ENCODE results near the gene ELL.

The ELL gene

DNA sequence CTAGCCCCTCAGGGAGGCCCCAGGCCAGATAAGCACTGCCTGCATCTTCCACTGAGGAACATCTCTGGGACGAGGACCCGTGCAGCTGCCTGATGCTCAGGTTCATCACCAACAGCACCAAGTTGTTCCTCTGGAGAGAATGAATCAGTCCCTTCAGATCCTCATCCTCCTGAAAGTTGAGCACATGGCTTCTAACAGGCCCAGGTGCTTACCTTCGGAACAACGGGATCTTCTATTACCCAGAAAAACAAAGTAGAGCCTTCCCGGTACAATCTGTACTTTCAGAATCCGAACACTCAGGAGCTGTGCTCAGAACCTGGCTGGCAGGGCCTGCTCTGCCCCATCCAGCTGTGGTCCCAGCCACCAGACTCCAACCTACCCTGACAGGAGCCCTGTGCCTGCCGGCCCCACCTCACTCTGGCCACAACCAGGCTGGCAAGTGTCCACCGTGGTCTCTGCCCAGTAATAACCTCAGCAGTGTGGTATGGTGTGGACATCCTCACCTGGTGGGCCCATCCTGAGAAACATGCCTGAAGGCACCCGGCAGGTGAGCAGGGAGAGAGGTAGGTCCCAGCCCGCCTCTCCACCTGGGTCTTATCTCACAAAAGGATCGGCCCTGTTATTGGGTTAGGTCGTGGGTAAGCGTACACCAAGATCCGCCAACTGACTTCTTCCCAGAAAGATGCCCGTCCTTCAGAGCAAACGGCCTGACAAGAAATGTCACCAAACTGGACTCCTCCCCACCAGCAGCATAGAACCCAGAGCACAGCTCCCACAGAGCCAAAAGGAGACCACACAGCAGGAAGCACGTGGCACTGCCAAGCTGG lies 34.1 kb downstream of the ELL start:
- DNase-seq: no peak

DNA sequence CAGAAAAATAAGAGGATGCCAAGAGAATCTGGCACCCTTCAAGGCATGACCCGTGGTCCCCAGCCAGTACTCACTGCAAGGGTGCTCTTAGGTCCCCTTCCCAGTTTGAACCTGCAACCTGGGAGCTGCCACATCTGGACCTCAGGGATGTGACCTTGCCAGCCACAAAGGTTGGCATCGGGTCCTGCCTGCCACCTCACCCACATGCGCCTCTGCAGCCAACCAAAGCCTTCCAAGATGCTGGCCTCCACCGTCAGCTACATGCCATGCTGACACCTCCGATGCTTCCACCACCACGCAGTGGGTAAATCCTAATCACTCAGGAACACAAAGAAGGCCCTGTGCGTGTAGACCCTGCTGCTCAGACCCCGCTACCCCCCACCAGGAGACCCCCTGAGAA lies 35.1 kb downstream of the ELL start:
- DNase-seq: no peak

DNA sequence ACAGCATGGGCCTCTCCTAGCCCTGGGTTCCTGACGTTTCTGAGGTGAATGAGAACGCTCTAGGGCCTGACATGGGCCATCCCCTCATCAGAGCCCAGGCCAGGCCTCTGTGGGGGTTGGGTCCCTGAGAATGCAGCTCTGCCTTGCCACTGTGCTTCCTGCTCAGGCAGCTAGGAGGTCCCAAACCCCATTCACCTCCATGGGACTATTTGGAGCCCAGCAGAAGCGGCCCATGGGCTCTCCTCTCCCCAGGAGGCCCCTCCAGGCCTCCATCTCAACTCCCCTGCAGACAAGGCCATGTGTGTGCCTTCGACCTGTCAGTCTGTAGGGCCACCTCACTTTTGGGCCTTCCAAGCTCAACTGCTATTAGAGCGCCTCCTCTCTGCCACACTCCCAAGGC lies 36.9 kb downstream of the ELL start:
- DNase-seq: no peak

DNA sequence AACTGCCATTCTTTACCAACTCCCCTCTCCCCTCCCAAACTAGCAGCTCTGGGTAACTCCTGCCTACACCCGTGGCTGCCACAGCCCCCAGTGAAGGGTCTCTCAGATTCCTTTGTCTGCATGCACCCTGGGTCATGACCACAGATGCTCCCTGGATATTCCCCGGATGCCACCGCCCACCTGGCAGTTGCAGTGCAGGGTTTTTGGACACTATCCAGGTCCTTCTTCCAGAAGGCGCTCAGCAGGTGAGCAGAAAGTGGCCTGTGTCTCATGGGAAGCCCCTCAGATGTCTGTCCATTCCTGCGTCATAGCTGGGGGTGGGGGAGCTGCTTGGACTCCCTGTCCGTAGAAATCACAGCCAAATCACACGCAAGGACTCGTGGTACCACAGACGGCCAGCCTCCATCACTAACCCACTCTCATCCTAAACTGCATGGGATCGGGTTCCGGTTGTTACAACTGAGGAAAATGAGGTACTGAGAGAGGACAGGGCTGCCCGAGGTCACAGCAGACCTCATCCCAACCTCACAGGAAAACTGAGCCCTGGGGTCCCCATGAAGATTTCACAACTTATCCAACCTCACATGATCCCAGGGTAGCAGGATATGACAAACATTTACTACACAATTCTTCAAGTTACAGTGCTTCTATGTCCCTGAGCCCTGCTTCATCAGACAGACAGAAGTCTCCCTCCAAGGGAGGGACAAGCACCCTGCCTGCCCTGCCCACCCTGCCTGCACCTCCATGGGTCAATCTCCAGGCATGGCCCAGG lies 38.6 kb downstream of the ELL start:
- no peak for DNase-seq

DNA sequence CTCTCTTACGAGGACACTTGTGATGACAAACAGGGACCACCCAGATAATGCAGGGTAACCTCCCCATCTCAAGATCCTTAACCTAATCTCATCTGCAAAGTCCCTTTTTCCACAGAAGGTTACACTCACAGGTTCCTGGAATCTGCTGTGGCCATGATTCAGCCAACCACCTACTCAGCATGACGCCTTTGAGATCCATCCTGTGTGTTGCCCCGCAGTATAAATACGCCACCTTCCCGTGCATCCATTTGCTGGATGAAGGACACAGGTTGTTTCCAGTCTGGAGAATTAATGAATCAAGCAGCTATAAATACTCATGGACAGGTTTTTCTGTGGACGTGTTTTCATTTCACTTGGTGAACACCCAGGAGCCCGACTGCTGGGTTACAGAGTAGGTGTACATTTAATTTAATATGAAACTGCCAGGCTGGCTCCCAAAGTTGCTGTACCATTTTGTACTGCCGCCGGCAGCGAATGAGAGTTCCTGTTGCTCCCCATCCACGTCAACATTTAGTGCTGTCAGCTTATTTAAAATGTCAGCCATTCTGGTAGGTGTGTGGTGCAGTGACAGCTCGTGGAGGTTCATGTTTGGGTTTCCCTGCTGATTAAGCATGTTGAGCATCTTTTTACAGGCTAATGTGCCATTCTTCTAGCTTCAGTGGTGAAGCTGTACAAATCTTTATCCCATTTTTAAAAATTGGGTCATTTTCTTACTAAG lies 40.2 kb downstream of the ELL start:
- DNase-seq: no peak

DNA sequence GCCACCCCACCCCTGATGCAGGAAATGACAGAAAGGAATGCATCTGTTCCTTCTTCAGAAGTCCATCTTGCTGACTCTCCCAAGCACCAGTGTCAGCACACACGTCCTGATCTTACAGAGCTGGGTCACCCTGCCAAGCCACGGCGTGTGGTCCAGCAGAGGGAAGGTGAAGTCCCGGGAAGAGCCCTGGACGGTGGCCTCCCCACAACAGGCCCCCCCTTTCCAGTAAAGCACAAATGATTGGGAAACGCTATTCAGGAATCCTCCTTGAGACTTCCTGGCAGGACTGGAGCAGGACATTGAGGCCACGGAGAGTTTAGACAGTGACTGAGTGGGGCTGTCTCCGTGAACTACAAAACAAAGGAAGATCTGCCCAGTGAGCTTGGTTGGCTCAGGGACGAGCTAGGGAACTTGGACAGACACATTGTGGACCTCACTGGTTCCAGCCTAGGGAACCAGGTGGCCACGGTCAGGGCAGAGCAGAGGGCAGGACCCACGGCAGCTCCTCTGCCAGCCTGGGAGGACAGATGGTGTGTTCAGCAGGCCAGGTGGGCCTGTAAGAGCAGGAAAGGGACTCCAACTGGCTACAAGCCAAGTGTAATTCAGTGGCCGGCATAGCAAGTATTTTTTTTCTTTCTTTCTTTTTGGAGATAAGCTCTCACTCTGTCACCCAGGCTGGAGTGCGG lies 41.7 kb downstream of the ELL start:
- no peak for DNase-seq

DNA sequence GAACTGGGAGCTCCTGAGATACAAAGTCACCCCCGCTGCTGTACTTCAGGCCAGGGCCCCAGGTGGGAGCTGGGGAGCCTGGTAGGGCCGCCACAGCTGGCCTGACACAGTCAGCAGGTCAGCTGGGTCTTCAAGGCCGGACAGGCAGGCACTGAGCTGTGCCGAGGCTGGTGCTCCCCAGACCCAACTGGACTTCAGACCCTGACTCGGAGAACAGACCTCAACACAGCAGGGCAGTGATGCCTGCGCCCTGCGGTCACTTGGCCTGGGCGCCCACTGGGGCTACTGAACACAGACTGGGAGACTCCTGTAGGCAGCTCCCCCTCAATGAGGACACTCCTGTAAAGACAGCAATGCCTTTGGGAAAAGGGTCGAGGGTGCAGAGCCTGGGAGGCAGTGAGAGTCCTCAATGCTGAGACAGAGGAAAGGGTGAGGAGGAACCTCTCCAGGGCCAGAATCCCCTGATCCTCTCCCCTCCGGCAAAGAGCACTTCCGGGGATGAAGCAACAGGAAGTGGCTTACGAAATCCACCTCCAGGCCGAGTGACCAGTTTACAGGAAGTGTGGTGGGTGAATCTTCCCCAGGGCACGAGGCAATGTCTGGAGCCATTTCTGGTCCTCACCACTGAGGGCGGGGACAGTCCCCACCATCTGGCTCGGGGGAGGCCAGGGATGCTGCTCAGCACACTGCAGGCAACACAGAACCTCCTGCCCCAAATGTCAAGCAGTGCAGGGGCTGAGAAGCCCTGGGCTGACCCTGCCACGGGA lies 43.1 kb downstream of the ELL start:
- DNase-seq: peak; percentile 61 to 81

DNA sequence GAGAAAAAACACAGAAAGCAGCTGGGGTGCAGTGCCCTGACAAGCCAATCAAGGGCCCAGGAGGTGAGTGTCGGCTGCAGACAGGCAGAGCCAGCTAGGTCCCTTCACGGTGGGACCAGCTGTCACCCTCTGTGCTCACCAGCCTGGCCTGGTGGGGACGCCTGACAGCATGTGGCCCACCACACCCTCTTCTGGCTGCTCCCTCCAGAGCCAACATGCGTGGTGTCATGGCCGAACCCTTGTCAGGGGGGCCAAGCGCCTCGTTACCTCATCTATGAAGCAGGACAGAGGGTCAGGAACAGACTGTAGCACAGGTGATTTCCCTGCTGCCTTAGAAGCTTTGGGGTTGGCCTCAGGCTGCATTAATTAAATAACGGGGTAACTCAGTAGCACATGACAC lies 43.9 kb downstream of the ELL start:
- DNase-seq: no peak

DNA sequence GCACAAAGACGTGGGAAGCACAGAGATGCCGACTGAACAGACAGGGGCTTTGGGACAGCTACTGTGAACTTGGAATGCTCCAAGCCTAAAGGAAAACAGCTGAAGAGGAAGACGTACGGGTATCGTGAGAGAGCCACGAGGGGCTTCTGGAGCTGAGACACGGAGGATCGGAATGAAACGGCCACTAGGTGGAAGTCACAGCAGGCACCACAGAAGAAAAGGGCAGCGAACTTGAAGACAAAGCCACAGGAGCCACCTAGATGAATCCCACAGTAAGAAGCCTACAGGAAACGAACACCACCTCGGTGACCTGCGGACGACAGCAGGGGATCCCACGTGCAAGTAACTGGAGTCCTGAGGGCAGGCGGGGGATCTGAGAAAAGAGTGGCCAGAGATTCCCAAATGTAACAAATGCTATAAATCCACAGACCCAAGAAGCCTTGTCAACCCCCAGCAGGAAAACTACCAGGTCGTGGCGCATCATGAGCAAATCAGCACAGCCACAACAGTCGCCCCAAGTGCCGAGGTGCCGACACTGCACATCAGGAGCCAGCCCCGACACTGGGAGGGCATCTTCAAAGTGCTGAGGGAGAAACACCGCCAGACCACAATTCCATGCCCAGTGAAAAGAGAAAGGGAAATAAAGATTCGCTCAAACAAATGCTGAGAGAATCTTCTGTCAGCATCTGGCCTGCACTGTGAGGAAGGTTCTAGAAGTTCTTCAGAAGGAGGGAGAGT lies 44.7 kb downstream of the ELL start:
- DNase-seq: no peak

DNA sequence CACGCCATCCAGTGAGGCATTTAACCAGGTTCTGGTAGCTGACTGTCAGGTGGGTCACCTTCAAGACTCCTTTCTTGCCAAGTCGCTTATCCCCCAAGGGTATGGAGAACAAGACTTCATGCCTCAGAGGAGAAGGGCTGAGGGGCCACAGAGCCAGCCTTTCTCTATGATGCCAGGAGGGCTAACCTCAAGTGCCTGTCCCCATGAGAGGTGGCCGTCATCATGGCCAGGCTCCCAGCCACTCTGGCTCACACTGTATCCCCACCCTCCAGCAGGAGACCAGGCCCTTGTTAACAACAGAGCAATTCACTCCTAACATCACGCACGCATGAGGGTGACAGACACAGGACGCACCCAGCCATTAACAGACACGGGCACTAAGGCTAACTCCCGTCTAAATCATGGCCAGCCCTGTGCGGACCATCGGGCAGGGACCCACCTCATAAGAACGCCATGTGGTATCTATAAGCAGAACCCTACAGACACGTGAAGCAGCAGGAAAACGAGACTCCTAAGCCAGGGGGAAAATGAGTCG lies 45.3 kb downstream of the ELL start:
- DNase-seq: no peak

DNA sequence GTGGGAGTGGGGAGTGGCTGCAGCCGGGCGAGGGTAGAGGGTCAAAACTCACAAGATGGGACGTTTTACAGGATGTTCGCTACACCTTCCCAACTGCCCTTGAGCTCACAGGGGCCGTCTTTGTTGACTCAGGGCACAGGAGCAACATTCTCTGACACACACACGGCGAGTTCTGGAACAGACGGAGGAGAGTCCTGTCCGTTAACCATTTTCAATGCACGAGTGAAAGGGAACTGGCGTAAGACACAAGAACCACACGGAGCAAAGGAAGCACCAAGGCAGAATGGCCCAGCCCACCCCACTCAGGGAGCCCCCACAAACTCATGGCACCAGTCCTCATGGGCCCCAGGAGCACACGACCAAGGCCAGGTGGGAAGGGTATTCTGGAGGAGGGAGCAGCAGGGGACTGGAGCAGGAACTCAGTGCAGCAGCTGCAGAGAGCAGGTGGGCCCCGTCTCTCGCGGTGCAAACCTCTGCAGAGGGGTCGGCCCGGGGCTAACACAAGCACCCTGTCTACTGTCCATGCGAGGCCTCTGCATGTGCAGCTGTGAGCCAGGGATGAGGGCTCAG lies 46.0 kb downstream of the ELL start:
- DNase-seq: no peak

DNA sequence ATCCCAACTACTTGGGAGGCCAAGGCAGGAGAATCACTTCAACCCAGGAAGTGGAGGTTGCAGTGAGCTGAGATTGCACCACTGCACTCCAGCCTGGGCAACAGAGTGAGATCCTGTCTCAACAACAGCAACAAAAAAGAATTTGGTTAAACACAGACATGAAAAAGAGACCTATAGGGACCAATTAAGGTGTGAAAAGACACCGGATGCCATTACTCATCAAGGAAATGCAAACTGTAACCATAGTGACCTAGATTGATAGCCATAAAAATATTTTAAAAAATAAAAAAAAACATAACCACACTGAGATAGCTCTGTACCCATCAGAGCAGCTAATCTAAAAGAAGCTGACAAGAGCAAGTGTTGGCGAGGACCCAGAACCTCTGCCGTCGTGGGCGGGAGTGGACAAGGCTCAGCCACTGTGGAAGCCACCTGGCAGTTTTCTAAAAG lies 46.8 kb downstream of the ELL start:
- DNase-seq: no peak

DNA sequence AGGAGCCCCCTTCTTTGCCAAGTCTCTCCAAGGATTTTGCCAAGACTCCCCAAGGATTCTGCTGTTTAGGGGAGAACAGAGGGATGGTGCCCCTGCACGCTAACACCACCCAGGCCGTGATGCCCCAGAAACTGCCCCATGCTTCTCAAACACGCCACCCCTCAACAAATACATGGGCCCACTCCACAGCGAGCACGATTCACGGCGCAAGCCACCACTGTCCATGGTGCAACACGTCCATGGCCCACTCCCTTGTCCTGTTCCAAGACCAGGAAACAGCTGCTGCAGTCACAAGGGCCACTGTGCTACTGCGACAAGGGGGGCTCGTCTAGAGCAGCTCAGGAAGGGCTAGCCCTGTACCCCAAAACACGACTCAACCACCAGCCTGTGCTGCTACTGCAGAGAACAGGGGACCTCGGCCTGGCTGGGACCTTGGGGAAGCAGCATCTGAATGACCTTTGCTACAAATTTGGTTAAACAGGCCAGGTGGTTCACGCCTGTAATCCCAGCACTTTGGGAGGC lies 47.4 kb downstream of the ELL start:
- no peak for DNase-seq

DNA sequence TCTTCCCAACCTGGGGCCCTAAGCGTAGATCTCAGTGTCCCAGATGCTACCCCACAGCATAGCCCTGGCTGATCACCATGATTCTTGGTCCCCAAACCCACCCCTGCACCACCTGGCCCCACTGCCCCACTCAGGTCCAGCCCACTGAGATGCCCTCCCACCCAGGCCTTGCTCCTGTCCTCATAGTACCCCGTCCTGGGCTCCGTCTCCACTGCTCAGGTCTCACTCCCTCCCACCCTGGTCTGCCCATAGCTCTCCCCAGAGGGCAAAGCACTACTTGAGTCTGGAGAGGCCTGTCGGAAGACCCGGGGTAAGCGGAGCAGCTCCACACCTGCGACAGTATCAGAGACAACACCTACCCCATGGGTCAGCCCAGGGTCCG lies 48.2 kb downstream of the ELL start:
- DNase-seq: no peak

DNA sequence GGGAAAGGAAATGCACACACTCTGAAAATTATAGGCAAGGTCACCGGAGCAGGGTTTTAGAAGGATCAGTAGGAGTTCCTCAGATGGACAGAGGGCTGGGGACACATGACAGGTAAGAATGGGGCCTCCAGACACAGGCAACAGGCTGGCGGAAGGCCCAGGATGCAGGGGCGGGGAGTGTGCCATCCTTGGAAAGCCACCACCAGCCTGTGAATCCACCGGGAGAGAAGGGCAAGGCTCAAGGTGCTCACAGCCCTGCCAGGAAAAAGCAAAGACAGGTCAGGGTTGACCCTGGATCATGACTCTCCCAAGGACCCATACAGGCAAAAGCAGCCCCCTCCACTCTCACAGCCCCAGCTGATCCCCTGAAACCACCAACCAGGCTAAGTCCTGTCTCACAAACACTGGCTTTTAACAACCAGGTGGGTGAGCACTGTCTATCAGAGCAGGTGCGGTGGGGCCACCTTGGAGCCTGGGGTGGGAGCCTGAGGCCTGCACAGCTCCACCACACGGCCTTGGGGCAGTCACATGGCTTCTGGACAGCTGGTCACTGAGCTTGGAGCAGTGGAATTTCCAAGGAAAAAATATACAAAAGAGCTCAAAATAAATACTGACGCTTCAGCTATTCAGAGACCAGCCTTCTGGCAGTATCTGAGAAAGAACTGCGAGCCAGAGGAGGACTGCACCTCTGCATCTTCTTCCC lies 48.7 kb downstream of the ELL start:
- no peak for DNase-seq

DNA sequence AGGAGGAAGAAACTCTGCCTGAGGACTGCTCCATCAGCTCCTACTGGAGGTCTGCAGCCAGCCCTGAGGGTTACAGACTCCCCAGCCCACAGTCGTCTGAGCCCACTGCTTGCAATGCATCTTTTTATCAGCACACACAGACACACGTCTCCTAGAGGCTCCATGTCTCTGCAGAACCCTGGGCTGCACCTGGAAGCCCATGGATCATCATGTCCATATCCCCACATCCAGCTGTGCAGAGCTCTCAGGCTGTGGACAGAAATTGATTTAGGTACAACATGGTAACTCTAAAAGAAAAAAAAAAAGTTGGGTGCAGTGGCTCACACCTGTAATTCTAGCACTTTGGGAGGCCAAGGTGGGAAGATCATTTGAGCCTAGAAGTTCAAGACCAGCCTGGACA lies 51.1 kb downstream of the ELL start:
- DNase-seq: no peak

DNA sequence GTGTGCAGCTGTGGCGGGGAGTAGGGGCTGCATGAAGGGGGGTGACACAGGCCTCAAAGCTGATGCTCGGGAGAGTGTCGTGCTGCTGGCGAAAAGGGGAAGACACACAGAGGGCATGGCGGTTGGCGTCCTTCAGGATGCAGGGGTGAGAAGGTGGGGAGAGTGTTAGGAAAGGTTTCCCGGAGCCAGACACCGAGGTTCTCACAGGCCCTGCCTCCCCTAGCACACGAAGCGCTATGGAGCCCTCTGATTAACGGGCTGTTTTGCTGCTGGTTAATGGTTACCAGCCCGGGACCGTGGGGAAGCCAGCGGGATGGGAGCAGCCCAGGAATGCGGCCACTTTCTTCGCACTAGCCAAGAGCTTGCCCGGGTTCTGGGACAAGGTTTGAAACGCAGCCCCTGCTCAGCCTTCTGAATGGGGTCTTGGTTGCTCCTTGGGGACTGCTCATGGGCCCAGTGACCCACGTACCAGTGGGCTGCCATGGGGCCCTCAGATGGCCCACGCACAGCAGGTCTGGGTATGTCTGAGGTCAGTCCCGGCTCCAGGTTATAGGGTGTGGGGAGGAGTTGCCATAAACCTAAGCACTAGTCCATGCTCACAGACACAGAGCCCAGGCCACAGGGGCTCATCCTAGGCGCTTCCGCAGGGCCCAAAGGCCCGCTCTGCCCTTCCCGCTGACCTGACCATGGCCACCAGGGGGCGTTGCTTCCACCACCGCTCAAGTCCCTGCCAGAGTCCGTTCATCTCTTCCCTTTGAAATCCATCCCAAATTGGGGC lies 52.6 kb downstream of the ELL start:
- peak in 1 of 2 experiments; percentile 23 for DNase-seq

DNA sequence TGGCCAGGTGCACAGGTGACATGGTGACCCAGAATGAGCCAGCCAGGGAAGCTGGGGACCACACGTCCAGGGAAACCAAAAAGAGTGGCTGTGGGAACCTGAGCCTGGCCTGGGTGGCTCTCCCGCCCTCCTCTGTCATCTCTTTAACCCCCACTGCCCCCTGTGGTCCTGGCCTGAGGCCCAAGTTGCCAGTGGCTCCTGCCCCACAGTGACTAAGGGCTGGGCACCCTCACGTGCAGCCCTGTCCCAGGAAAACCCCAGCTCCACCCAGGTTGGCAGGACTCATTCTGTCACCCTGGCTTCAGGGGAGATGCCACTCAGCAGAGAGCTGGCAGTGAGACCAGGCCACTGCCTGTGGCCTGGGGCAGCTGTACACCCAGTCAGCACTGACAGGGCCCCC lies 53.4 kb downstream of the ELL start:
- no peak for DNase-seq

DNA sequence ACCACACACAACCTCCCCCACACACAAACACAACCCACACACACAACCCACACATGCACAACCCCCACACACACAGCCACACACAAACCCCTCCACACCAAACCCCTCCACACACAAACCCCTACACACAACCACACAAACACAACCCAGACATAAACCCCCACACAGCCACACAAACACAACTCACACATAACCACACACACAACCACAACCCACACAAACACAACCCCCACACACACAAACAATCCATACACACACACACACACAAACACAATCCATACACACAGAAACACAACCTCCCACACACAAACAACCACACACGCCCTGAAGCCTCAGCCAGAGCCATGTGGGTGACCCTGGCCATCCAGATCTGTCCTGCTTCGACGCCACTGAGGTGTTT lies 53.9 kb downstream of the ELL start:
- no peak for DNase-seq
